Activated T-cell treated with anti-CD3 and anti-CD28 coated beads for 1 hour (primary cell): ENCODE results near the gene PDLIM5.
"Not testable (repeated sequence)": the region's sequence is repeated elsewhere in the genome, so short reads cannot be mapped to it uniquely, and the experiment has no call there.

Experiments used
- DNase-seq: peaks from one replicate; pipeline ENCODE4 v3.0.0-alpha.2; 2020; ENCODE audit warnings: low read depth

Gene PDLIM5

GRCh38 chr4:94595880-94596483 is 144.2 kb downstream of the PDLIM5 start:
- DNase-seq = no peak

DNA sequence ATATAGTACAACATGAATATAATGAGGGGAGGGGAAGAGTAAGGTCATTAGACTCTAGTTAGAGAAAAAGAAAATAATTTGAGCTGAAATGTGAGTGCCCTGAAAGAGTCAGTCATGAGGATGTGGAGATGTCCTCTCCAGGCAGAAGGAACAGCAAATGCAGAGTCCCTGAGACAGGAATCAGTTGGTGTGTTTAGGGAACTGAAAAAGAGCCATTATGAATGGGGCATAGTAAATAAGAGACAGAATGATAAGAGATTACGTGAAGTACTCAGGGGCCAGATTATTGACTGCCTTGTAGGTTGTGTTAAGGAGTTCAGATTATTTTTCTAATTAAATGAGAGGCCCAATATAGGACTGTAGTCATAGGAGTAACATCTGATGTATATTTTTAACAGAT is 147.0 kb downstream of the PDLIM5 start:
- no peak for DNase-seq

GRCh38 chr4:94603170-94603747 is 151.5 kb downstream of the PDLIM5 start:
- DNase-seq = no peak

DNA sequence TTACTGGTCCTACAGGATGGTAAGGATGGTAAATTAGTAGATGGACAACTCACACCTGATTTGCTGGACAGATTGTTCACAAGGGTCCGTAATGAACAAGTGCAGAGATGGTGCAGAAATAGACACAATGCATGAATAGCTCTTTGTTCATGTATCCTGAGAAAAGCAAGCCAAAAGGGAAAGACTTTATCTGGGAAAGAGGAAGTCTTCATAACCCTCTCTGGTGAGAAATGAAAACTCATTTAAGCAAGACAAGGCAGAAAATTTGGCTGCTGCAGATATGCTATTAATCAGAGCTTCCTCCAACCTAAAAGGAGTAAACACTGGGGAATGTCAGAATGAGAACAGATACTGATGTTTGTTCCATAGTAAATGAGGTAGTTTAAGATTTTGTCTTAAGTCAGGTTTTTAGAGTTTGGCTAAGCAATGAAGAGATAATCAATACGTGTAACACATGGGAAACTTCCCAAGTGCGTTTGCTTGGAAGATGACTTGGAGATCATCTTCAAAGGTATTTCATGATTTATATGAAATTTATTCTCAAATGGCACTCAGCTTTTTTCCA is 153.6 kb downstream of the PDLIM5 start:
- DNase-seq = no peak

GRCh38 chr4:94610145-94610544 is 158.4 kb downstream of the PDLIM5 start:
- DNase-seq = no peak

GRCh38 chr4:94613248-94613647 is 161.5 kb downstream of the PDLIM5 start:
- no peak for DNase-seq

- DNase-seq = no peak
Observed at GRCh38 chr4:94615451-94615850, 163.7 kb downstream of the PDLIM5 start.

GRCh38 chr4:94621491-94622080 is 169.8 kb downstream of the PDLIM5 start:
- DNase-seq = no peak

DNA sequence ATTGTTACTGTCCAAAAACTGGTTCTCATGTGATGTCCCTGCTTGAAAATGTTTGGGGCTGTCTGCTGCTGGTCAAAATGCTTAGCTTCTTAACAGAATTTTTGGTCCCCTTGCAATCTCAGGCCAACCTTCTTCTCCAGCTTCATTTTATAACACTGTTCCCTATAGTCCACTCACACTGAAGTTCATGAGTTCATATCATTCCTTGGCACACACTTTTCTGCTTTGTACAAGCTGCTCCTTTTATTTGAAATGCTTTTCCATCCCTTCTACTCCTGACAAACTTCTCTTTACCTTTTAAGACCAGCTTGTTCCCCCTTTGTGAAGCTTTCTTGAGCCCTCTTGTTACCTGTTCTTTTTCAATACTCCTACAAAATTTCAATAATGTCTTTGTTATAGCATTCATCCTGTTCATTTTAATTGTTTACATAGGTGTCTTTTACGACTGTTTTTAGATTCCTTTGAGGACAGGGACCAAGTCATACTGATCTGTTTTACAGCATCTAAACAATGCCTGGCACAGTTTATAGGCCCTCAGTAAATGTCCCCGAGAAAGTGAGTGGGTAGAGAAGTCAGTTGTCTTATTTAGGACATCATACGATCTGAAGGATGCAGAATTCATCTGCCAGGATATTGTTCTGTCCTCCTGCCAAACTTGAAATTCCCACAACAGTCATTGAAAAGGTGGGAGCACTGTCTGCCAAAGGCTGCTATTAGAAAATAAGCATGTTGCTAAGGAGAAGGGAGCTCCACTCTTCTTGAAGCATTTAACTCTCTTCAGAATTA is 171.6 kb downstream of the PDLIM5 start:
- DNase-seq = no peak

GRCh38 chr4:94626942-94627341 is 175.2 kb downstream of the PDLIM5 start:
- no peak for DNase-seq

DNA sequence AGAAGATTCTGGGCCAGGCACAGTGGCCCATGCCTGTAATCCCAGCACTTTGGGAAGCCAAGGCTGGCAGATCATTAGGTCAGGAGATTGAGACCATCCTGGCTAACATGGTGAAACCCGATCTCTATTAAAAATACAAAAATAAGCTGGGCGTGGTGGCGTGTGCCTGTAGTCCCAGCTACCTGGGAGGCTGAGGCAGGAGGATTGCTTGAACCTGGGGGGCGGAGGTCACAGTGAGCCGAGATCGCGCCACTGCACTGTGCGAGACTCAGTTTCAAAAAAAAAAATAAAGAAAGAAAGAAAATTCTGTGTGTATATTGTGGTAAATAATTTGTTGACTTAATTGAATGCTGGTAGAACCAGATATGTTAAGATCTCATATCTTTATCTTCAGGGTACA is 177.3 kb downstream of the PDLIM5 start:
- not testable (repeated sequence) for DNase-seq

DNA sequence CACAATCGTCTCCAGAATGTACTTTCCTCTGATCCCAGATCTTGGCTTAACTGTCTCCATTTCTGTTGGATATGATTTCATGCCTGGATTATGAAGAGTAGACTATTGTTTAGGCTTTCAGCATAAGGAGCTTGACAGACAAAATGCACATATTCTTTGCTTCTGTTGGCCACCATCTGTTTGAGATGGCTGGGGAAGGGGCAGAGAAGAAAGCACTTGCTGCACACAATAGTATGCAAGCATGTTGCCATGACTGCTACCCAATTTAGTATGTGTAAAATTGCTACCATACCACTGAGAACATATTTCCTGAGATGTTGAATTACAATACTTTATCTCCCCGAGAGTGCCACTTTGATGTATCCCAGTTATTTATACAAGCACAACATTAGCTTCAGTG is 178.1 kb downstream of the PDLIM5 start:
- no peak for DNase-seq

DNA sequence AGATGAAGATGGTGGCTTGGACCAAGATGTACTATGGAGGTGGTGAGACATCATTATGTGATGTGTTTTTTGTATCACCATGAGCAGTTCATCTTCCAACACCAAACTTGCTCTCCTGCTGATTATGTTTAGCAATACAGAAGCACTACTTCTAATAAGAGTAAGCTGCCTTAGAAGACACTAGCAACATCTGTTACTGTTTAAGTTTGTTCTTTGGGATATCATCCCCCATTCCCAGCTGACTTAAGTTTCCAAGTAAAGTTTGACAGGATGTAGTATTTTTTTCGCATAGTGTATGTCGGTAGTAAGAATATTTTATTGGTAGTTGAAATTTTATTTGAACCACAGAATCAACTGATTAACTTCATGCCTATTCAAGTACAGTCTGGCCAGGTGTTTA is 182.5 kb downstream of the PDLIM5 start:
- no peak for DNase-seq

GRCh38 chr4:94635177-94635576 is 183.4 kb downstream of the PDLIM5 start:
- DNase-seq = no peak

DNA sequence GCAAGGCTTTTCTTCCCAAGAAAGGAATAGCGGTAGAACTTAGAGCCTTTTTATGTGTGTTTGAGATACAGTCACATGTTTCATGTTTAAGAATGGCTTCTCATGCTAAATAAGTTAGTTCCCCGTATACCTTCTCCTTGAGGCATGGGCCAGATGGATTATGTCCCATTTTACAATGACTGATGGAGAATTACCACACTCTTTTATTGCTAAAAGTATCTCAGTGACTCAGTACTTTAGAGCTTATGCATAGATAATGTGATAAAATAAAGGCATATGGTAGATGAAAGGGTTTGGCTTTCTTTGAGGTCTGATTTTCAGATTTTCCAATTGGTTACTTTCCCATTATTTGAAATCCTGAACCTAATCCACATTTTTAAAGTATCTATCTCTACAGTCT is 184.3 kb downstream of the PDLIM5 start:
- no peak for DNase-seq

DNA sequence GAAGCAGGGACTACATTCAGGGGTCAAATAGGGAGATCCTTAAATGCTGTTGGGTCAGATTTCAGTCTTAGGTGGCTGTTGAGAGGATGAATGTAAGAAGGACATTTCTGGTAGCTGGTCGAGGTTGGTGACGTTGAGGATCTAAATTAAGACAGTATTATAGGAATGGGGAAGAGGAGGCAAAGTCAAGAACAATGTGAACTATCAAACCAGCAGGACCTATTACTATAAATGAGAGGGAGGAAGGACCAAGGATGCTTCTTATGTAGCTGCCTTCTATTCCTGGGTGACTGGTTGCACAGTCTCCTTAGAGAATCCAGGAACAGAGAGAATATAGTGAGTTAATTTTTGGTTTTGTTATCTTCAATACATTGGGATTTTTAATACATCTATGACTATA is 187.6 kb downstream of the PDLIM5 start:
- DNase-seq = no peak

DNA sequence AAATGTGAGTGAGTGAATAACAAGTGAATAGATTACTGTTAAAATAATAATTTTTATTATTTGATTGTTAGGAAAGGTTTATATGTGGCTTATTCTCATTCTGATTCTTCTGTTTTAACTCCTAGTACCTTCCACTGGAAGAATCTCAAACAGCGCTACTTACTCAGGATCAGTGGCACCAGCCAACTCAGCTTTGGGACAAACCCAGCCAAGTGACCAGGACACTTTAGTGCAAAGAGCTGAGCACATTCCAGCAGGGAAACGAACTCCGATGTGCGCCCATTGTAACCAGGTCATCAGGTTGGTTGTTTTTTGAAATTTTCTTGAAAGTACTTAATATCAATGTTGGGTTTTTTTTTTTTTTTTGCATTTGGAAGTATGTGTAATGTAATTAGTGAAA is 188.4 kb downstream of the PDLIM5 start:
- no peak for DNase-seq

GRCh38 chr4:94641702-94642560 is 190.2 kb downstream of the PDLIM5 start:
- no peak for DNase-seq

- no peak for DNase-seq
Observed at GRCh38 chr4:94642561-94642866, 190.8 kb downstream of the PDLIM5 start.

GRCh38 chr4:94648699-94649098 is 197.0 kb downstream of the PDLIM5 start:
- no peak for DNase-seq

DNA sequence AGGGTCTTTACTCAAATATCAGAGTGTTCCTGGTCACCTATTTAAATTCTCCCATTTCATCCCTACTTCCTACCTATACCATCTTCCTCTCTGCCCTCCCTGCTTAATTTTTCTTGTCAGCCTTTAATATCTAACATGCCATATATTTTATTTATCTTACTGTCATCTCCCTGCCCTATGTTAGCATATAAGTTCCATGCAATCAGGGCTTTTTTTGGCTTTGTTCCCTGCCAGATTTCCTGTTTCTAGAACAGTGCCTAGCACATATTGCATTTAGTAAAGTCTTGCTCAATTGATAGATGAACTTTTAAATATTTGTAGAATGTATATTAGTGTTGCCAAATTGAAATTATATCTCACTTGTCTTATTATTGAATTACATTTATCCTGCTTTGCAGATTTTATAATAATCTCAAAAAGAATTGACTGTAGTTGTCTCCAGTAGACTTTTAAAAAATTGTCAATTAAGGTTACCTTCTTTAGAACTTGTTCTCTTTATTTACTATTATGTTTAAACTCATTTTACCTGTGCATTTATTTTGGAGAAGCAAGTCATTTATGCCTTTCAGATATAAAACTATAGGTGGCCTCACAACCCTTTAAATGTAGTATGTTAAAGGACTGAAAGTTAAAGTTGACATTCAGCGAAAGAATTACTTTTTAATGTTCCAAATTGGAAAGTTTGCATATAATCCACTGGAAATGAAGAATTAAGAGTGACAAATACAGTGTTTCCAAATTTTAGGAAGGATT is 197.8 kb downstream of the PDLIM5 start:
- DNase-seq = no peak
